ENCODE measurements around the gene USP31. TPM values are rescaled to one million over a fixed set of nuclear protein-coding genes. Genes with fewer than 3 reads are reported as not detected.

The USP31 gene
- total and polyA plus RNA-seq, 2 of the 13 experiments (the other 11 are each of a cell fraction or from before 2014, with no cell fraction given) = 22.5 to 23.3 TPM

- TF ChIP-seq ARHGAP35 (CRISPR knock-in tag; IDR thresholded peaks at IDR 0.05; ENCODE audit: borderline replicate concordance) (no peak), GMEB2 (CRISPR knock-in tag; IDR thresholded peaks at IDR 0.05; ENCODE audit: low read depth) (no peak), ZSCAN21 (CRISPR knock-in tag; IDR thresholded peaks at IDR 0.05; ENCODE audit: borderline replicate concordance) (no peak), DBP (CRISPR knock-in tag; IDR thresholded peaks at IDR 0.05; ENCODE audit: not compliant biosample characterization) (peak; percentile 39), NFATC3 (CRISPR knock-in tag; IDR thresholded peaks at IDR 0.05) (no peak), ZNF598 (CRISPR knock-in tag; IDR thresholded peaks at IDR 0.05; ENCODE audit: borderline replicate concordance) (no peak), ZNF225 (CRISPR knock-in tag; IDR thresholded peaks at IDR 0.05) (0 out of 2 replicates have a peak, but pooled peaks have one; percentile 37), ZNF777 (CRISPR knock-in tag; IDR thresholded peaks at IDR 0.05) (no peak), TEAD3 (CRISPR knock-in tag; optimal IDR thresholded peaks at IDR 0.05; ENCODE audit: borderline replicate concordance) (no peak), ZNF800 (CRISPR knock-in tag; IDR thresholded peaks at IDR 0.05) (no peak), ZFP91 (CRISPR knock-in tag; IDR thresholded peaks at IDR 0.05; ENCODE audit: borderline replicate concordance) (no peak), ZHX1 (CRISPR knock-in tag; IDR thresholded peaks at IDR 0.05; ENCODE audit: low read depth) (no peak), CERS6 (CRISPR knock-in tag; IDR thresholded peaks at IDR 0.05) (0 out of 2 replicates have a peak, but pooled peaks have one; percentile 11), ZNF574 (CRISPR knock-in tag; IDR thresholded peaks at IDR 0.05) (0 out of 2 replicates have a peak, but pooled peaks have one; percentile 33)
Measured at GRCh38 chr16:23103603-23104002, 45.6 kb downstream of the USP31 start (continued).

Measured in HepG2 (cell line).